ENCODE measurements around the gene PNMA8A. TPM values are rescaled to one million over a fixed set of nuclear protein-coding genes. Genes with fewer than 3 reads are reported as not detected.

PNMA8A gene
- total RNA-seq, 2 experiments from 2014 or later: not detected

DNA sequence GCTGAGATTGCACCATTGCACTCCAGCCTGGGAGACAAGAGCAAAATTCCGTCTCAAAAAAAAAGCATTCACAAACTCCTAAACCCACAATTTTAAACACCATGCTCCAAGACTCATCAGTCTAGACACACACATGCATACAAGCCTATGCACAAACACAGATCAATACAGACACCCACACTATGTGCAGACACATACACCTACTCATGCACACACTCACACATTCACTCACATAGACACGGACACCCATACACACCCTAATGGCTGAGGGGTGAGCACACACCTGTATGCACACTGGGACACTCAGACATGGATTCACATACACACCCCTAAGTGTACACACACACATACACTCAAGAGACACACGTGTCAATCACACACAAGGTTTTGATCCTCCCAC lies 15.0 kb upstream of the PNMA8A start:
- ChIA-PET POLR2A (interaction anchor here (0.6 kb wide), 1 partner anchor 87 kb away, joined by 3 read pairs; no protein-coding TSS in a partner anchor), CTCF (ENCODE audit: unreplicated experiment) (no interaction called here)
- no TSS peak for BruUV-seq (replicated peaks)
- Histone ChIP-seq H3K79me2 (ENCODE audit: insufficient read depth, low read depth, low read length) (no peaks in the 10 kb centered on the region), H3K36me3 (ENCODE audit: insufficient read depth, low read length) (no peaks in the 10 kb centered on the region), H4K20me1 (ENCODE audit: insufficient read depth, low read length) (no peaks in the 10 kb centered on the region), H3K4me2 (ENCODE audit: low read length) (0 out of 2 replicates have a peak overlapping the region, but pooled peaks have one; percentile 62), H3K4me1 (ENCODE audit: insufficient read depth, low read length, poor library complexity, severe bottlenecking) (peaks cover 23% of the 10 kb centered on the region), H2AFZ (ENCODE audit: low read length) (no peak overlapping the region), H3K27ac (ENCODE audit: low read depth, low read length, poor library complexity, severe bottlenecking) (no peak overlapping the region), H3K4me3 (ENCODE audit: low read depth, low read length, poor library complexity, severe bottlenecking) (no peak overlapping the region), H3K9me3 (ENCODE audit: low read length) (no peaks in the 10 kb centered on the region), H3K9me2 (ENCODE audit: insufficient read depth, low read length) (no peaks in the 10 kb centered on the region)
- TF ChIP-seq EZH2phosphoT487 (IDR thresholded peaks at IDR 0.05; ENCODE audit: borderline replicate concordance, low read depth, low read length): no peak
- TF ChIP-seq, protein P1, sequence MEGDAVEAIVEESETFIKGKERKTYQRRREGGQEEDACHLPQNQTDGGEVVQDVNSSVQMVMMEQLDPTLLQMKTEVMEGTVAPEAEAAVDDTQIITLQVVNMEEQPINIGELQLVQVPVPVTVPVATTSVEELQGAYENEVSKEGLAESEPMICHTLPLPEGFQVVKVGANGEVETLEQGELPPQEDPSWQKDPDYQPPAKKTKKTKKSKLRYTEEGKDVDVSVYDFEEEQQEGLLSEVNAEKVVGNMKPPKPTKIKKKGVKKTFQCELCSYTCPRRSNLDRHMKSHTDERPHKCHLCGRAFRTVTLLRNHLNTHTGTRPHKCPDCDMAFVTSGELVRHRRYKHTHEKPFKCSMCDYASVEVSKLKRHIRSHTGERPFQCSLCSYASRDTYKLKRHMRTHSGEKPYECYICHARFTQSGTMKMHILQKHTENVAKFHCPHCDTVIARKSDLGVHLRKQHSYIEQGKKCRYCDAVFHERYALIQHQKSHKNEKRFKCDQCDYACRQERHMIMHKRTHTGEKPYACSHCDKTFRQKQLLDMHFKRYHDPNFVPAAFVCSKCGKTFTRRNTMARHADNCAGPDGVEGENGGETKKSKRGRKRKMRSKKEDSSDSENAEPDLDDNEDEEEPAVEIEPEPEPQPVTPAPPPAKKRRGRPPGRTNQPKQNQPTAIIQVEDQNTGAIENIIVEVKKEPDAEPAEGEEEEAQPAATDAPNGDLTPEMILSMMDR (conservative IDR thresholded peaks at IDR 0.05; ENCODE audit: low read length): no peak
- no peak for DNase-seq (ENCODE audit: low spot score)
- intact Hi-C loops (cut with micrococcal nuclease; ENCODE audit: unreplicated experiment): loop anchor here (5.0 kb wide), 1 partner anchor 54 kb away; no protein-coding TSS in a partner anchor

DNA sequence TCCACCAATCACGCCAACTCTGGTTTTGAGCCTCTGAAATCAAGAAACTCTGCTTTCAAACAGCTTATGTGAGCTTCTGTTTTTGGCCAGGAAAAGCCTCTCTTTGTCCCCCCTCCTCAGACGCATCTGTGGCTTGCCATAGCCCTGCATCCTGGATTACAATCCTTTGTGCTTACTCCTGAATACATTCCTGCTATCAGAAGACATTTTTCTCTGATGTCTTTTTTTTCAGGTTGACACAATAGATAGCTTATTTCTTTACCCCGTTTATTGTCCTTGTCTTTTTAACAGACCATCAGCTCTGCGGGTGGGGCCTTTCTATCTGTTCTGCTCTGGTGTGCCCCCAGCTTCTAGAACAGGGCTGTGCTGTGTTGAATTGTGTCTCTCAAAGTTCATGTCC lies 13.3 kb upstream of the PNMA8A start:
- no peak overlapping the region for H2AFZ ChIP-seq (ENCODE audit: low read length)
- H3K36me3 ChIP-seq (ENCODE audit: insufficient read depth, low read length): no peaks in the 10 kb centered on the region
- no peaks in the 10 kb centered on the region for H4K20me1 ChIP-seq (ENCODE audit: insufficient read depth, low read length)
- H3K4me1 ChIP-seq (ENCODE audit: insufficient read depth, low read length, poor library complexity, severe bottlenecking): peaks cover 30% of the 10 kb centered on the region
- no peak overlapping the region for H3K27ac ChIP-seq (ENCODE audit: low read depth, low read length, poor library complexity, severe bottlenecking)
- no peak for TF ChIP-seq EZH2phosphoT487 (IDR thresholded peaks at IDR 0.05; ENCODE audit: borderline replicate concordance, low read depth, low read length)
- TF ChIP-seq, protein P1 (conservative IDR thresholded peaks at IDR 0.05; ENCODE audit: low read length): no peak
- ChIA-PET CTCF (ENCODE audit: unreplicated experiment) (interaction anchor here (0.6 kb wide), 1 partner anchor 79 kb away, joined by 3 read pairs; no protein-coding TSS in a partner anchor), POLR2A (interaction anchor here (0.6 to 1.1 kb wide), 2 partner anchors 81 to 117 kb away, joined by 4 to 5 read pairs; no protein-coding TSS in a partner anchor)
- no peak overlapping the region for H3K4me2 ChIP-seq (ENCODE audit: low read length)
- no TSS peak for BruUV-seq (replicated peaks)
- DNase-seq (ENCODE audit: low spot score): no peak
- H3K9me2 ChIP-seq (ENCODE audit: insufficient read depth, low read length): no peaks in the 10 kb centered on the region
- no peak overlapping the region for H3K4me3 ChIP-seq (ENCODE audit: low read depth, low read length, poor library complexity, severe bottlenecking)
- H3K79me2 ChIP-seq (ENCODE audit: insufficient read depth, low read depth, low read length): no peaks in the 10 kb centered on the region
- no peaks in the 10 kb centered on the region for H3K9me3 ChIP-seq (ENCODE audit: low read length)
- intact Hi-C loops (cut with micrococcal nuclease; ENCODE audit: unreplicated experiment): loop anchor here (5.0 kb wide), 1 partner anchor 52 kb away; no protein-coding TSS in a partner anchor

DNA sequence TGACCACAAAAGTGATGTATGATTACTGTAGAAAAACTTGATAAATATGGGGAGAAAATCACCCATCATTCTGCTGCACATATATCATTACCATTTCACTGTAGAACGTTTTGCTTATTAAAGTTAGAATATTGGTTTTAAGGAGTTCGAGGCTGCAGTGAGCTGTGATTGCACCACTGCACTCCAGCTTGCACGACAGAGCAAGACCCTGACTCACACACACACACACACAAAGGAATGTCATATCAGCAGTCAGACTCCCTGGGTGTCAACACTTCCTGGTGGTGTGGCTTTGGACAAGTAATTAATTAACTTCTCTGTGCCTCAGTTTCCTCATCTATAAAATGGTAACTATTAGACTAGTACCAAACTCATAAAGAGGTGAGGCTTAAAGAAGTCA lies 11.3 kb upstream of the PNMA8A start:
- H3K9me3 ChIP-seq (ENCODE audit: low read length): no peaks in the 10 kb centered on the region
- H3K4me1 ChIP-seq (ENCODE audit: insufficient read depth, low read length, poor library complexity, severe bottlenecking): peaks cover 38% of the 10 kb centered on the region
- ChIA-PET POLR2A (interaction anchor here (0.6 to 1.0 kb wide), 2 partner anchors 16 to 569 kb away, joined by 3 to 6 read pairs; no protein-coding TSS in a partner anchor), CTCF (ENCODE audit: unreplicated experiment) (no interaction called here)
- no peak for DNase-seq (ENCODE audit: low spot score)
- no peaks in the 10 kb centered on the region for H3K9me2 ChIP-seq (ENCODE audit: insufficient read depth, low read length)
- H3K36me3 ChIP-seq (ENCODE audit: insufficient read depth, low read length): no peaks in the 10 kb centered on the region
- no peak overlapping the region for H3K4me2 ChIP-seq (ENCODE audit: low read length)
- H3K4me3 ChIP-seq (ENCODE audit: low read depth, low read length, poor library complexity, severe bottlenecking): no peak overlapping the region
- BruUV-seq (replicated peaks): no TSS peak
- H3K27ac ChIP-seq (ENCODE audit: low read depth, low read length, poor library complexity, severe bottlenecking): no peak overlapping the region
- intact Hi-C loops (cut with micrococcal nuclease; ENCODE audit: unreplicated experiment): no loop called here
- H3K79me2 ChIP-seq (ENCODE audit: insufficient read depth, low read depth, low read length): no peaks in the 10 kb centered on the region
- TF ChIP-seq, protein P1 (conservative IDR thresholded peaks at IDR 0.05; ENCODE audit: low read length): no peak
- TF ChIP-seq EZH2phosphoT487 (IDR thresholded peaks at IDR 0.05; ENCODE audit: borderline replicate concordance, low read depth, low read length): no peak
- H2AFZ ChIP-seq (ENCODE audit: low read length): no peak overlapping the region
- no peaks in the 10 kb centered on the region for H4K20me1 ChIP-seq (ENCODE audit: insufficient read depth, low read length)
